HG03354 (cell line): ENCODE measurements around the gene DCAF17.

ENCODE experiments used
- ATAC-seq: cut with Tn5 transposase; IDR thresholded peaks from one replicate; pipeline ENCODE4 v1.9.1; 2021; ENCODE audit warnings: mild to moderate bottlenecking; ENCODE audit not compliant: unreplicated experiment, poor library complexity, severe bottlenecking

The DCAF17 gene, protein sequence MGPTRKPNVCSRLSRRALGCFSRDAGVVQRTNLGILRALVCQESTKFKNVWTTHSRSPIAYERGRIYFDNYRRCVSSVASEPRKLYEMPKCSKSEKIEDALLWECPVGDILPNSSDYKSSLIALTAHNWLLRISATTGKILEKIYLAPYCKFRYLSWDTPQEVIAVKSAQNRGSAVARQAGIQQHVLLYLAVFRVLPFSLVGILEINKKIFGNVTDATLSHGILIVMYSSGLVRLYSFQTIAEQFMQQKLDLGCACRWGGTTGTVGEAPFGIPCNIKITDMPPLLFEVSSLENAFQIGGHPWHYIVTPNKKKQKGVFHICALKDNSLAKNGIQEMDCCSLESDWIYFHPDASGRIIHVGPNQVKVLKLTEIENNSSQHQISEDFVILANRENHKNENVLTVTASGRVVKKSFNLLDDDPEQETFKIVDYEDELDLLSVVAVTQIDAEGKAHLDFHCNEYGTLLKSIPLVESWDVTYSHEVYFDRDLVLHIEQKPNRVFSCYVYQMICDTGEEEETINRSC

GRCh38 chr2:171434013-171434989 is at the start of gene DCAF17:
DCAF17 (plus strand) TSS chr2:171434226; CDS start chr2:171434578, 352 bp downstream.
- peak; percentile 94 for ATAC-seq

- ATAC-seq = no peak
Observed at GRCh38 chr2:171386627-171387026, 47.4 kb upstream of the DCAF17 start.

GRCh38 chr2:171387052-171387451 is 47.0 kb upstream of the DCAF17 start:
- no peak for ATAC-seq

DNA sequence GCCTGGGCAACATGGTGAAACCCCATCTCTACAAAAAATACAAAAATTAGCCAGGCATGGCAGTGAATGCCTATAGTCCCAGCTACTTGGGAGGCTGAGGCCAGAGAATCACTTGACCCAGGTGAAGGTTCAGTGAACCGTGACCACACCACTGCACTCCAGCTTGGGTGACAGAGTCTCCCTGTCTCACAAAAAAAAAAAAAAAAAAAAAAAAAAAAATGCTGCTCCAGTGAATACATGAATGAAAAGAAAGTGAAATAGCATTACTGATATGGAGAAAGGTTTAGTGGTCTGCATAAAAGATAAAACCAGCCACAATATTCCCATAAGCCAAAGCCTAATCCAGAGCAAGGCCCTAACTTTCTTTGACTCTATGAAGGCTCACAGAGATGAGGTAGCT is 44.7 kb upstream of the DCAF17 start:
- ATAC-seq = peak; percentile 61

GRCh38 chr2:171389780-171390179 is 44.2 kb upstream of the DCAF17 start:
- ATAC-seq = peak; percentile 16

DNA sequence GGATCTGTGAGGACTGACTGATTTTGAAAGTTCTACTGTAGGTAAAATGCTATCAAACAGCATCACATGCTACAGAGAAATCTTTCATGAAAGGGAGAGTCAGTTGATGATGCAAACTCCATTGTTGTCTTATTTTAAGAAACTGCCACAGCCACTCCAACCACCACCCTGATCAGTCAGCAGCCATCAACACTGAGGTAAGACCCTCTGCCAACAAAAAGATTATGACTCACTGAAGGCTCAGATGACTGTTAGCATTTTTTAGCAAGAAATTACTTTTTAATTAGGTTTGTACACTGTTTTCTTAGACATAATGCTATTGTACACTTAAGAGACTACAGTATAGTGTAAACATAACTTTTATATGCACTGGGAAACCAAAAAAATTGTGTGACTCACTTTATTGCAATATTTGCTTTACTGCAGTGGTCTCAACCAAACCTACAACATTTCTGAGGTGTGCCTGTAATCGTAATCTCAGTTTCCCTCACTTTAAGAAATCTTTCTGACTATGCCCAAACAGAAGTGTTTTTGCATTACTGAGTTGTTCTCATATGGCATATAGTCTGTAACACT is 43.0 kb upstream of the DCAF17 start:
- no peak for ATAC-seq

GRCh38 chr2:171391532-171391931 is 42.5 kb upstream of the DCAF17 start:
- no peak for ATAC-seq

GRCh38 chr2:171393487-171393886 is 40.5 kb upstream of the DCAF17 start:
- no peak for ATAC-seq

GRCh38 chr2:171394164-171394740 is 39.8 kb upstream of the DCAF17 start:
- ATAC-seq = no peak

GRCh38 chr2:171399292-171399691 is 34.7 kb upstream of the DCAF17 start:
- ATAC-seq = no peak

DNA sequence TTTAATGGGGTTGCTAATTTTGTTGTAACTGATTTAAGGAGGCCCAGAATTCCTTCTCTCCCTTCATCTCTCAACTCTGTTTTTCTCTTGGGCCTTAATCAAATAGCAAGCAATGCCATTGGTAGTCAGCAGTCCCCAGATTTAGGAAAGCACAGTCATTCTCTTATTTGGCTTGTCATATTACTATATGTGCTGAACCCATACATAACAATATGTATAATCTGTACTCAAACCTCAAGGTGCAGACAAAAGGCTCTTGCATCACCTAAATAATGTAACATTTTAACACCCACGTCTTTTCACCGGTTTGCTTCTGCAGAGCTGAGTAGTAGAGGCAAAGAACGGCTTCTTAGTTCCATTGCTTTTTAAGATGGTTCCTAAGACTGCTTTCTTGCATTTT is 33.6 kb upstream of the DCAF17 start:
- ATAC-seq = no peak

DNA sequence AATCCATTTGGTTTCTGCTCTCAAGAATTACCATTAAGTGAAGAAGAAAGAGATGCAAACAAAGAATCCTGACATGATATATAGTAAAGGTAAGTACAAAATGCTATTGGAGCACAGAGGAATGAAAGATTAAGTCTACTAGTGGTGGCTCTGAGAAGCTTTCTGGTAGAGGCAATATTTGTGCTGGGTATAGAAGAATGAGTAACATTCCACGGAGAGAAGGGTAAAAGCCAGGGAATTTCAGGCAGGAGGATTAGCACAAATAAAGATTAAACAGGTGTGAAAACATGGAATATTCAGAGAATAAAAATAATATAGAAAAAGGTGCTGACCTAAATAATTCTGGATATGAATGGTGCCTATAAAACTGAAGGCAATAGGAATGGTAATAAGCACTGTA is 32.1 kb upstream of the DCAF17 start:
- ATAC-seq = no peak

GRCh38 chr2:171402906-171403580 is 31.0 kb upstream of the DCAF17 start:
- no peak for ATAC-seq

DNA sequence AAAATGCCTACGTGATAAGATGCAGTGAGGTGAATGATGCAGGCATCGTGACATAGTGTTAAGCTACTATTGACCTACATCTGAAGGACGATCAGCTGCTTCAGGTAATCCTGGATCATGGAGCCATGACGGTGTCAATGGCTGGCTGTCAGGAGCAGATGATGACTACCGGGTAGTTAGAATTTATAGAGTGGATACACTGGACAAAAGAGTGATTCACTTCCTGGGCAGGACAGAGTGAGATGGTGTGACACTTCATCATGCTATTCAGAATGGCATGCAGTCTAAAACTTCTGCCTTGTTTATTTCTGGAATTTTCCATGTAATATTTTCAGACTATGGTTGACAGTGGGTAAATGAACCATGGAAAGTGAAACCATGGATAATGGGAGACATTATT is 29.8 kb upstream of the DCAF17 start:
- no peak for ATAC-seq

DNA sequence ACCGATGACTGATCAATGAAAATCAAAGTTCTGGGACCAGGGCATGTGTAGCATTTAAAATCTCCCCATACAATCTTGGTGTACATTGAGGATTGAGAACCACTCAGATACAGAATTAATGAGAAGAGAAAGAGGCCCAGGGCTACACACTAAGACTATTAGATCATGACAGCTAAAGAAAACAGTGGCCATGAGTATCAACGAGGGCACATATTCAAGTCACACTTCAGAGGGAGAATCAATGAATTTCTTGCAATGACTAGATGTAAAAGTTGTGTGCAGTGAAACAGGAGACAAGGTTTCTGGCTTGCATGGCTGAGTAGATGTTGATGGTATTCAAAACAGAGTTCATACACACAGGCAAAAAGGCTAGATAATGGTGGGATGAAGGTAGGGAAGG is 29.3 kb upstream of the DCAF17 start:
- ATAC-seq = no peak

- no peak for ATAC-seq
Observed at GRCh38 chr2:171405546-171405945, 28.5 kb upstream of the DCAF17 start.

GRCh38 chr2:171406044-171406443 is 28.0 kb upstream of the DCAF17 start:
- peak; percentile 71 for ATAC-seq

- ATAC-seq = peak; percentile 65
Observed at GRCh38 chr2:171407030-171407675, 26.9 kb upstream of the DCAF17 start.

- no peak for ATAC-seq
Observed at GRCh38 chr2:171407676-171408044, 26.4 kb upstream of the DCAF17 start.
